Colon (tissue), 2 donors: Measurements from ENCODE around the gene ABCA2.
"Not testable (repeated sequence)": the region's sequence is repeated elsewhere in the genome, so short reads cannot be mapped to it uniquely, and the experiment has no call there.

Source experiments
- FAIRE-seq: peaks from 2 replicates; lab custom pipeline; 2012; peaks lifted over from hg19 to GRCh38; lab: Jason Lieb, UNC
- donor health status: control.
- donor health status: control.

Gene ABCA2

GRCh38 chr9:137014166-137014565 lies 13.9 kb downstream of the ABCA2 start:
- FAIRE-seq, result no peak

DNA sequence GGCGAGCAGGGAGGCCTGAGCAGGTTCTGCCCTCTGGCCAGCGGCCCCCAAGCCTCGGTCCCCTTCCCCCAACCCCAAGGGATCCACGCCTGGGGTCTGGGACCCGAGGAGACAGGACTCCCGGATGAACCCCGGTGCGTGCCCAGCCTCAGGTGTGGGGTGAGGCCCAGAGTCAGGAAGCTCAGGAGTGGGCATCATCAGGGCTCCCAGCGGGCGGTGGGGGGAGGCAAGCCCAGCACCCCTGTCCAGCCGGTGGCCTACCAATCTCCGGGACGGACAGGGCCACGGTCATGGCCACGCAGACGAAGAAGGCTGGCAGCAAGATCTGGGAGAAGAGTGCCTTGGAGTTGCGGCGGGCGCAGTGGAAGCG lies 14.5 kb downstream of the ABCA2 start:
- FAIRE-seq, result no peak

DNA sequence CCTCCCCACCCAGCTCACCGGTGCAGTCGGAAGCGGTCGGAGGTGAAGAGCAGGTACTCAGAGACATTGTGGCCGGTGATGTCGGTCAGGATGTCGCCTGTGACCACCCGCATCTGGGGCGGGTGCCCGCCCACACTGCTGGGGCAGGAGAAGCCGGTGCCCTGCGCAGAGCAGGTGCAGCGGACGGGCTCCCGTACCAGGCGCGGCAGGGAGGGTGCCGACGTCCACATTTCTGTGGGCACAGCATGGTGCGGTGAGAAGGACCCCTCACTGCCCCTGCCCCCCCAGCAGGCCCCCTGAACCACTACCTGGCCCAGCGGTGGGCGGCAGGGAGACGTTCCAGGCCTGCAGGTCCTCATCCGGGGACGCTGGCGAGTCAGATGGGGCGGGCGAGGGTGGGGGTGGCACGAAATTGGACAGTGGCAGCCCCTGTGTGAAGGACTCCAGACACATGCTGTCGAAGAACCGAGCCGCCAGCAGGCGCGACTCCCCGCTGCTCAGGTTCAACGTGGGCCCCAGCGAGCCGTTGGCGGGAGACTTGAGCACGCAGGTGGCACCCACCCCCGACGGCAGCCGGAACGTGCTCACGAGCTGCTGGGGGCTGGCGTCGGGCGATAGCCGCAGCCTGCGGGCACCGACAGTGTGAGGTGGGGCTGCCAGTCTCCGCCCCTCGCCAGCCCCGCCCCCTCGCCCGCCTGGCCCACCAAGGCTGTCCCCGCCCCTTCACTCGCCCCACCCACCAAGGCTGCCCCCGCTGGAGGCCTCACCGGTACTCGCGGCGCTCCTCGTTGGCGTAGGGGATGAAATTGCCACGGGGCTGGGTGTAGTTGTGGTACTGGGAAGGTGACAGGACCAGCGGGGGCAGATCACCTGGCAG lies 15.1 kb downstream of the ABCA2 start:
- no peak for FAIRE-seq

GRCh38 chr9:137011907-137012675 lies 15.9 kb downstream of the ABCA2 start:
- FAIRE-seq, result no peak

DNA sequence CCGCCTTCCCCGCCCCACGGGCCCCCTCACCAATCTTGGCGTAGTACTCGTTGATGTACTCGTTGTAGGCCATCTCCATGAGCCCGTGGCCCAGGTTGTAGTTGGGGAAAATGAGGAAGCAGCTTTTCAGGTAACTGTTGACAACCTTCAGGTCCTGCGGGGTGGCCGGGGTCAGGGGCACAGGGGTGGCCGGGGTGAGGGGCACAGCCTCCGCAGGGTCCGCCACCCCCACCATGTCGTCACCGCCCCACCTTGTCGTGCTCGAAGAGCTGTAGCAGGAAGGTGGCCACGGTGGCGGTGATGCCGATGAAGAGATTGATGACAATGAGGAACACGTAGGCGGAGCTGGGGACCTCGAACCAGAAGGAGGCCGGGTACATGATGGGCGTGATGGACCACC lies 16.9 kb downstream of the ABCA2 start:
- FAIRE-seq, result no peak

- no peak for FAIRE-seq
These were observed 17.9 kb downstream of the ABCA2 start for GRCh38 chr9:137009938-137010732.

GRCh38 chr9:137009217-137009616 lies 18.8 kb downstream of the ABCA2 start:
- no peak for FAIRE-seq

GRCh38 chr9:137008312-137008711 lies 19.7 kb downstream of the ABCA2 start:
- FAIRE-seq, result no peak

- no peak for FAIRE-seq
These were observed 20.2 kb downstream of the ABCA2 start for GRCh38 chr9:137007816-137008270.

DNA sequence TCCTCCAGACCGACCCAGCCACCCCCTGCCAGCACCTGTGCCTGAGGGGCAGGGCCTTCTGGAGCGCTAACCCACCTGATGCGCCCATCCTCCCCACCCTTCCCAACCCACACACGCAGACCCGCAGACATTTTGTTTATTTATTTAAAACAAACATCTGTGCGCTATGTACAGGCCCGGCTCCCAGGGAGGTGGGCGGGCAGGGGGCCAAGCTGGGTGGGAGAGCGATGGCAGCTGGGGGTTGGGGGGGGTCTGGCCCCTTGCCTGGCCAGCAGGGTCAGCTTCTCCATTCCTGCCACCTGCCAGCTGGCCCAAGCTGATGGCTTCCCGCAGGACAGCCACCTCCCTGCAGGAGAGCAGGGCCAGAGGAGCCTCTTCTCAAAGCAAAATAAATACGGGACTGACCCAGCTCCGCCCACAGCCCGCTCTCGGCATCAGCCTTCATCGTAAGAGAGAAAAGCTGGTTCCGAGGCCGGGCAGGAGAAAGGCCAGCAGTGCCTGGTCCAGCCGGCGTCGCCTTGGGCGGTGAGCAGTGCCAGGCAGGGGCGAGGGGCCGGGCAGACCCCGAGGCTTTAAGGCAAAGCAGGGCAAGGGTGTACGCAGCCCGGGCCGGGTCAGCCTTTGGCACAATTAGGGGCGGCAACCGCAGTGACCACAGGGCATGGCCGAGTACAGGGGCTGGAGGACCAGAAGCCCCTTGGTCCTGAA lies 20.8 kb downstream of the ABCA2 start:
- no peak for FAIRE-seq

- FAIRE-seq, result no peak
These were observed 21.7 kb downstream of the ABCA2 start for GRCh38 chr9:137006116-137007003.

- FAIRE-seq, result not testable (repeated sequence)
These were observed 23.8 kb downstream of the ABCA2 start for GRCh38 chr9:137004285-137004684.

DNA sequence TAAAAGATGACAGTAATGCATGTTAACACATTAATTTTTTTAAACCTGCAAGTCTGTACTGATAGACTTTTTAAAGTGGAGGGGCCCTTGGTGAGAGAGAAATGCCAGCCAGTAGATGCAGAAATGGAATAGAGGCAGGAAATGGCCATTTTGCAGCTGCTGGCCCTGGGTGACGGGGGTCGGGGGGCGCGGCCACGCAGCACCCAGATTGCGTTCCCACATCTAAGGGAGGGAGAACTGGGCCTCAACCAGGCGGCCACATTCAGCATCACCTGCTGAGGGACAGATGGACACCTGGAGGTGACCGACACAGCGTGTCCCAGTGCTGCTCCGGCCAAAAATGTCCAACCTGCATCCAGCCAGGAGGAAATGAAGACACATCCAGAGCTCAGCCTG lies 25.4 kb downstream of the ABCA2 start:
- FAIRE-seq, result no peak

DNA sequence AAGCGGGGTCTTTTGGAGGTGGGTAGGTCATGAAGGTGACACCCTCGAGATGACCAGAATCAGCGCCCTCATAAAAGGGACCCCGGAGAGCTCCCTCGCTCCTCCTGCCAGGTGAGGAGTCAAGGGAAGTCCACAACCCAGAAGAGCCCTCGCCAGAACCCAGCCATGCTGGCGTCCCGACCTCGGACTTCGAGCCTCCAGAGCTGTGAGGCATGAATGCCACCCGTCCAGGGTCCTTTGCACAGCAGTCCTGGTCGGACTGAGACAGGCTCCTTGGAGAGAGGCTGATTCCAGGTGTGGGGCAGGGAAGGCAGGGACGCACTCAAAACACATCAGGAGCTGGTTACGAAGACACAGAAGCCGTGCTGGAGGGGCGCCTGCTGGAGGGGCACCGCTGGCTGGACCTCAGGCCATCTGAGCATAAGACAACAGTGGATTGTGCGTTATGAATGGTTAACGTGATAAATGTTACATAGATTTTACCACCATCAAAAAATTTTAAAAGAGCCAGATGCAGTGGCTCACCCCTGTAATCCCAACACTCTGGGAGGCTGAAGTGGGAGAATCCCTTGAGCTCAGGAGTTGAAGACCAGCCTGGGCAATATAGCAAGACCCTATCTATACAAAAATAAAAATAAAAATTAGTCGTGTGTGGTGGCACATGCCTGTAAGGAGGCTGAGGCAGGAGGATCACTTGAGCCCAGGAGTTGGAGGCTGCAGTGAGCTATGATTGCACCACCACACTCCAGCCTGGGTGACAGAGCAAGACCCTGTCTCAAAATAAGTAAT lies 26.0 kb downstream of the ABCA2 start:
- FAIRE-seq, result no peak

DNA sequence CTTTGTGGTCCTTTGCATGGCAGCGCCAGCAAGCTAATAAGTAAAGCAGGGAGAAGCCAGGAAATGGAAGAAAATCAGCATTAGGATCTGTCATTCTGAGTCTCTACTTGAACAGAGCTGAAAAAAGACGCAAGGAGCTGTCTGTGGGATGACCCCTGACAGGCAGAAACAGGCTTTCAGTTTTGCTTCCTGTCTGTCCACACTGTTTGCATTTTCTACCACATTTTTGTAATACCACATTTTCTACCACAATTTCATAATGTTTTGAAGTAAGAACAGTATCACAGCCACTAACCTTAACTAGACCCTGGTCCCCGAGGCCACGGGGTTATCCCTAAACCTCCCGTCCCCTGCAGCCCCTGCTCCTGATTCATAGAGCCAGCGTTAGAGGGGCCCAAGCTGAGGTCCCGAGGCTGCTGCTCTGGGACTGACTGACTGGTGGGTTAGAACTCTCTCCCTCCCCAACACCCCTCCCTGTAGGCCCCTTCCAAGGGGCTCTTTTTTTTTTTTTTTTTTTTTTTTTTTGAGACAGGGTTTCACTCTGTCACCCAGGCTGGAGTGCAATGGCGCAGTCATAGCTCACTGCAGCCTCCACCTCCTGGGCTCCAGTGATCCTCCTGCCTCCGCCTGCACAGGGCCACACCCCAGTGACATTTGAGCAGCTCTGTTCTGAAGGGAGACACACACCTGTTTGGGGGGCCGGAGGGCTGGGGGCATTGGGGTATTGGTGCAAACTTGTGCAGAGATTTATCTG lies 27.7 kb downstream of the ABCA2 start:
- no peak for FAIRE-seq

DNA sequence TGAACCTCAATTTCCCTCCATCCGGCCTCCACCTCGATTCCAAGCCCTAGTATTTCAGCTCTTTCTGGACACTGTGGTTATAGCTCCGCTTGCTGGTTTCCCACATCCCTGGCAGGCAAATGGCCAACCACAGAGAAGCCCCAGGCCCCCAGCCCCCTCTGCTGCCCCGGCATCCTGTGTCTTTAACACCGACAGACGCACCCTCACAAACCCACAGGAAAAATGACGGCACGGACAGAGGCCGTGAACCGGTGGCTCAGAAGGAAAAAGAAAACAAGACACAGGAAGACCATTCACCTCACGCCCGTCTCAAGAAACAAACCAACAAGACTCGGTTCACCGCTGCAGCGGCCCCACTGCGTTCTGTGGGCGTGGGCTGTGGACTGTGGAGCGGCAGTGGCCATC lies 30.2 kb downstream of the ABCA2 start:
- FAIRE-seq, result no peak

- no peak for FAIRE-seq
These were observed 30.7 kb downstream of the ABCA2 start for GRCh38 chr9:136997371-136997770.

DNA sequence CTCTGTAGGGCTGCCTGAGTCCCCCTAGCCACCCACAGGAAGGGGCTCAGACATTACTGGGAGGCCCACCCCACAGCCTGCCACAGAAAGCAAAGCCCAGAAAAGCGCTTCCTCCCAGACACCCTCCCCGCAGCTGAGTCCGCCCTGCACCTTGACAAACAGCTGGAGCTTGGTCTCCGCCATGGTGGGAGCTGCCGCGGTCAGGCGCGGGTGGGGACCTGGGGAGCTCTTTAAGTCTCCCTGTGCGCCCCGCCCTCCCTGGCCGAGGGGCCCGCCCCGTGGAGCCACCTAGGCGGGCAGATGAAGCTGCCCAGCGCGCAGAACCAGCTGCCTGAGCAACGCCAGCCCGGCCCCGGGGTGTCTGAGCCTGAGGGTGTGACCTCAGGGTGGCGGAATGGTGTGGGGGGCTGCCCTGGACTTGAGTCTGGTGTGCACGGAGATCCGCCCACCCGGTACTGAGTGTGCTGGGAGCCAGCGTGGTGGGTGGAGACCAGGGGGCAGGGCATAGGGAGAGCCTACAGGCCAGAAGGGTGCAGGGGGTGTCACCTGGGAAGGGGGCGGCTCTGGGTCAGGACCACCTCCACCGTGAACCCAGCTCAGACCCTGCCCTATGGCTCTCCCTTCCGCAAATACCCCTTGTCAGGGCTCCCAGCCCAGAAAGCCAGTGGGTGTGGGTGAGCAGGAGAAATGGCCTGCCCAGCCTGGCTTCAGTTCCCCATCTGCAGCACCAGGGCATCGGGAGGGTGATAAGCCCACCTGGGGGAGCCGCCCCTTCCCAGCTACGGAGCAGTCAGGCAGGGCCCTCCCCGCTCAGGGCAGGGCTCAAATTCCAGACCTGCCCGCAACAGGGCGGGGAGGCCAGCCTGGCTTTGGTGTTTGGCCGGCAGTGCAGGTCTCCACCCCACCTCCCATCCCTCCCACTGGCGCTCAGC lies 31.4 kb downstream of the ABCA2 start, which contains the start of gene CLIC3:
TSS of gene CLIC3 (minus strand) at position 208 of the 932 bp plus-strand sequence. CDS start at position 183, 25 bp downstream.
- FAIRE-seq, result no peak
